NCI-H2029 (cell line): Measurements from ENCODE around the gene GALNTL6.
A peak's percentile ranks its signal among the peaks of the same experiment; 100 is the strongest.
"Not testable (repeated sequence)": the region's sequence is repeated elsewhere in the genome, so short reads cannot be mapped to it uniquely, and the experiment has no call there.

ENCODE experiments used
- DNase-seq: peaks from one replicate; lab custom pipeline; 2025; lab: John Stamatoyannopoulos, UW

Gene GALNTL6

GRCh38 chr4:172947594-172947993, 1134.4 kb downstream of the GALNTL6 start:
- no peak for DNase-seq

DNA sequence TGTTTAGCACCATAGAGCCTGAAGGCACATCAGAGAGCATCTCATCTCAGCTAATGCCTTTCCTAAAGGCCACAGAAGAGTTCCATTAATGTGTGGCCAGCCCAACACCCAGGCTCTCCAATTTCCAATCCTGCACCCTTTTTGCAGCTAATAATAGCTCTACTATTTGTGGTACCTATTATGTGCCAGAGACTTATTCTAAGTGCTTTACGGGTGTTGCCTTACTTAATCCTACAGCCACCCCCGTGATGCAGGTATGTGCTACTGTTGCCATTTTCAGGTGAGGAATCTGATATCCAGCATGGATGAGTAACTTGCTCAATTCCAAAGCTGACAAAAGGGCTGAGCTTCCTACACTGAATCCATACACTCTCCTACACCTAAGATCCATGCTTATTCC, 1137.8 kb downstream of the GALNTL6 start:
- DNase-seq: no peak

- no peak for DNase-seq
Measured at GRCh38 chr4:172951679-172952451, 1138.7 kb downstream of the GALNTL6 start.

- no peak for DNase-seq
Measured at GRCh38 chr4:172953896-172954568, 1140.8 kb downstream of the GALNTL6 start.

GRCh38 chr4:172956340-172956739, 1143.1 kb downstream of the GALNTL6 start:
- not testable (repeated sequence) for DNase-seq

- DNase-seq: no peak
Measured at GRCh38 chr4:172957216-172957615, 1144.0 kb downstream of the GALNTL6 start.

DNA sequence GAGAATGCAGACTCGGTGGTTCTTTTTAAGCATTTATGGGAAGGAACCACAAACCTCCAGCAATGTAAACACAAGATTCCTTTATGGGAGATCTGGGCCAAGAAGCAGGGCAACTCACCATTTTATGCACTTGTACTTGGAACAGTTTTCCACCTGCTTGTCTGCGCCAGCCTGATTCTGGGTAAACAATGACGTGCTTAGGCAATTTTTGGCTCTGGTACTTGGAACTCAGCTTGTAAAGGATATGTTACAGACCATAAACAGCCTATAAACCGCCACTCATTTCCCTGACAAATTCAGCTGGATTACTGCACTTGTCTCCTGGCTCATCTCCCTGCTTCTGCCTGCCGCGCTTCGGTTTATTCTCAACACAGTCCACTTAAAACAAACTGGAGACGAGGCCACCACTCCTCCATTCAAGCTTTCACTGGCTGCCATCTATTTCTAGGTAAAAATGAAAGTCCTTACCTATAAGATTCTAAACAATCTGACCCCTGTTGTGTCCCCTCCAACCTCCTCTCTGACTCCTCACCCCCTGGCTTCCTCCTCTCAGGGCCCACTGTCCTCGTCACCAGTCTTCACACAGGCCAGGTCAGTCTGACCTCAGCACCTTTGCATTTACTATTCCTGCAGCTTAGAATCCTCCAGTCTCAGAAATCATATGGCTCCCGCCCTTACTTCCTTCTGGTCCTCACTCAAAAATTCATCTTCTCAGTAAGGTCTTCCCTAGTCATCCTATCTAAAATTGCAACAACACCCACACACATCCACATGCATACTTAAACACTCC, 1149.6 kb downstream of the GALNTL6 start:
- DNase-seq: peak; percentile 90

- no peak for DNase-seq
Measured at GRCh38 chr4:172963498-172964294, 1150.5 kb downstream of the GALNTL6 start.

- DNase-seq: not testable (repeated sequence)
Measured at GRCh38 chr4:172970189-172970588, 1157.0 kb downstream of the GALNTL6 start.

- no peak for DNase-seq
Measured at GRCh38 chr4:172974586-172974985, 1161.4 kb downstream of the GALNTL6 start.

GRCh38 chr4:172975651-172976229, 1162.5 kb downstream of the GALNTL6 start:
- DNase-seq: no peak

DNA sequence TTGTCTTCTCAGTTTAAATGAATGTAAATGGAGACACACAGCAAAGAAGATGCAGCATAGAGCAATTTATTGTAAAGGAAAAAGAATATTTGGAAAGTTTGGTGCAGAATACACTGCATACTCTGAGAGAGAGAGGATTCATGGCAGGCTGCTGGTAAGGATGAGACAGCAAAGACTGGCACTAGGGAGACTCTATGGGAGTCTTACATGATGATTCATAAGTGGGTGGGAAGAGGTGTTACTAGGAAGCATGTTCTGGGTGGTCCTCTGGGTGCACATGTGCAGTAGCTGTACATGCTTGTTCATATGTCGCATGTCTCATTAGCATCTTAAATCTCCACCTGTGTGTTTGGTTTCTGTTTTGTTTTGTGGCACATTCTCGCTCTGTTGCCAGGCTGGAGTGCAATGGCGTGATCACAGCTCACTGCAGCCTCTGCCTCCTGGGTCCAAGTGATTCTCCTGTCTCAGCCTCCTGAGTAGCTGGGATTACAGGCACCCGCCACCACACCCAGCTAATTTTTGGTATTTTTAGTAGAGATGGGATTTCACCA, 1164.4 kb downstream of the GALNTL6 start:
- DNase-seq: not testable (repeated sequence)

- DNase-seq: no peak
Measured at GRCh38 chr4:172978848-172979247, 1165.6 kb downstream of the GALNTL6 start.

DNA sequence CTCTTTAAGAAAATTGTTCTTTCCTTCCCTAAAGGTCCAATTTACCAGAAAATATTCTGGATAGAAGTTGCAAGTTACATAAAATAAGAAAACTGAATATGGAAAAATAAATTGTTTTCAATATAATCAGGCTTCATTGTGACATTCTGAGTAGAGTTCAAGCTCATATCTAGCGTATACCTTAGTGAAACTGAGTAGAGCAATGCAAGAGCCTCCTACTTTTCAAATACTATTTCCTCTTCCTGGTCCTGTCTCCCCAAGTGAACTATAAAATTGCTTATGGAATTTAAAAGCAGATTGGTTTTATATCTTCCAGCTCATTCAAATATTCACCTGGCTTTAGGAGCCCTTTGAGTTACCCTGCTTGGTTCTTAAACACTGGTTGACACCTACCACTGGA, 1166.1 kb downstream of the GALNTL6 start:
- no peak for DNase-seq

DNA sequence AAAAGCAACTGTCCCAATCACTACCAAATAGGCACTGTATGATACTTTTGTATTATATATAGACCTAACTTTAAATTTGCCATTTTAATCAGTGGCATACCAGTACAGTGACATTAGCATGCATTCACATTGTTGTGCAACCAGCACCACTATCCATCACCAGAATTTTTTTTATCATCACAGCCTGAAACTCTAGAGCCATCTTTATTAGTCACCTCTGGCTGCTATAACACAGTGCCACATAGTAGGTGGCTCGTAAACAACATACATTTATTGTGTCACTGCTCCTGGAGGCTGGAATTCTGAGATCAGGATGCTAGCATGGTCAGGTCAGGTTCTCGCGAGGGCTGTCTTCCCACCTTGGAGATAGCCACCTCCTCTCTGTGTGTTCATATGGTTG, 1167.0 kb downstream of the GALNTL6 start:
- DNase-seq: no peak

DNA sequence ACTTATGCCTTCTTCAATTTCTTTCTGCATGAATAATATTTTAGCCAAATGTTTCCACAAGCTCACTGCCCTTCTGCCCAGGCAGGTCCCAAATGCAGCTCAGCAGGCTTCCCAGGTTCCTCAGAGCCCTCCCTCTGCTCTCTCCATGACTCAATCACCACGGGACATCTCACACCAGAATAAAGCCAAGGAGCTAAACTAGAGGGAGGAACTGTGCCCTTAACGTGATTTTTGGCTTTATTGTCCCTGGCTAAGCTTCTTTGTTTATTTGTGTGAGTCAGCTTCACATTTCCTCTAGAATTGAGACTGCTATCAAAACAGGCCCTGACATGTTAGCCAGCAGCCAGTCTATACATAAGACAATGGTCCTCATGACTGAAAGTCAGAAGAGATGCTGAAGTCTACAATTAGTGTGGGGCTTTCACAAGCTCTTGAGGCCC, 1169.0 kb downstream of the GALNTL6 start:
- no peak for DNase-seq

DNA sequence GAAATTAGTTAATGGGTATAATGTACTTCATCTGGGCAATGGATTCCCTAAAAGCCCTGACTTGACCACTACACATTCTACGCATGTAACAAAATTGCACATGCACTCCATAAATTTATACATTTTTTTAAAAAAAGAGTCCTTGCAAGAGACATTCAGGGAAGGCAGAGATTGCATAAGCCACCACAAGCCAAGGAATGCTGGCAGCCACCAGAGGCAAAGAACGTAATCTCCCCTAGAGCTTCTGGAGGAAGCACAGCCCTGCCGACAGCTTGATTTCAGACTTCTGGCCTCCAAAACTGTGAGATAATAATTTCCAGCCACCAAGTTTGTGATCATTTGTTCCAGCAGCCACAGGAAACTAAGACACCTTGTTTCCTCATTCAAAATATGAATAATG, 1169.8 kb downstream of the GALNTL6 start:
- DNase-seq: no peak

- no peak for DNase-seq
Measured at GRCh38 chr4:172983631-172984030, 1170.4 kb downstream of the GALNTL6 start.

- no peak for DNase-seq
Measured at GRCh38 chr4:172985552-172985951, 1172.3 kb downstream of the GALNTL6 start.

DNA sequence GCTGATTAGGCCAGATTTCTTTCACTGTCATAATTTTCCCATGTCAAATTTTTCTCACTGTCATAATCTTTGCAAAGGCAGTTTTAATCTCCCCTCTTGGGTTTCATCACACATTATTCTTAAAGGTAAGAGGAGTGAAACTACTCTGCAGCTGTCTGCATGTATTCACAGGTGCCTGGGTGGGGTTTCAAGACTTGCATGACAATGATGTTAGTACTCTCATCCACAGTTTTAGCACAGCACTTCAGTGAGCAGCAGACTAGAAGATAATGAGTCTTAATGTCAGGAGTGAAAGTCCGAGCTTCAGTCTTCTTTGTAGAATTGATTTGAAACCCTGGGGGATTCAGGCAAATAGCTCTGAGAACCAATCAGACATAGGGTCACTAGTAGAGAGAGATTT, 1172.9 kb downstream of the GALNTL6 start:
- DNase-seq: no peak
